Activated CD8-positive, alpha-beta T cell treated with anti-CD3 and anti-CD28 coated beads for 36 hours (primary cell): ENCODE measurements around the gene LRCH3. TPM values are rescaled to one million over a fixed set of nuclear protein-coding genes. Genes with fewer than 3 reads are reported as not detected.

Experiments
- ATAC-seq: fragments of 200-7000 bp; cut with Tn5 transposase; one replicate; pipeline ENCODE4 v1.10.0; 2021; ENCODE audit warnings: mild to moderate bottlenecking, moderate library complexity
- CTCF ChIA-PET: fragments of 350-600 bp; sonication (Branson Sonifier 250); formaldehyde crosslinking; loops from one replicate; lab custom pipeline; 2021; ENCODE audit warnings: antibody characterized with exemption; lab: Charles Lee
- POLR2A ChIA-PET: fragments of 350-600 bp; sonication (Branson Sonifier 250); formaldehyde crosslinking; loops from one replicate; lab custom pipeline; 2021; ENCODE audit warnings: antibody characterized with exemption; lab: Charles Lee
- DNase-seq: peaks from one replicate; pipeline ENCODE4 v3.0.0-alpha.2; 2020
- H3K27ac Mint-ChIP-seq: one replicate; pipeline ENCODE4 v1.8.0; 2021; ENCODE audit warnings: mild to moderate bottlenecking, mixed read lengths
- H3K27me3 Mint-ChIP-seq: one replicate; pipeline ENCODE4 v1.8.0; 2021; ENCODE audit warnings: mixed read lengths
- H3K36me3 Mint-ChIP-seq: one replicate; pipeline ENCODE4 v1.8.0; 2021; ENCODE audit warnings: low read depth, mixed read lengths
- H3K4me1 Mint-ChIP-seq: one replicate; pipeline ENCODE4 v1.8.0; 2021; ENCODE audit warnings: low read depth, mixed read lengths
- H3K4me3 Mint-ChIP-seq: one replicate; pipeline ENCODE4 v1.8.0; 2021; ENCODE audit warnings: mild to moderate bottlenecking, moderate library complexity, mixed read lengths
- H3K9me3 Mint-ChIP-seq: one replicate; pipeline ENCODE4 v1.8.0; 2021; ENCODE audit warnings: mixed read lengths
- CTCF ChIP-seq: fragments of 200-600 bp; IDR thresholded peaks from one replicate; pipeline ENCODE4 v1.8.0; 2022; ENCODE audit warnings: antibody characterized with exemption, mild to moderate bottlenecking
- intact Hi-C: fragments of 100-400 bp; cut with micrococcal nuclease; formaldehyde crosslinking; loops from one replicate; pipeline ENCODE4 v1.10.0; 2022
- total RNA-seq, 2 experiments: library from RNA; stranded (reverse); gene quantifications; one replicate each; pipeline ENCODE4 v1.2.3, GENCODE V29; 2021

Gene LRCH3
- total RNA-seq, 2 experiments from 2014 or later, result 43.8 to 53.5 TPM

- H3K4me3 Mint-ChIP-seq, result no peak overlapping the region
- DNase-seq (no peak), ATAC-seq (no peak)
- H3K27ac Mint-ChIP-seq, result no peak overlapping the region
- no peaks in the 10 kb centered on the region for H3K9me3 Mint-ChIP-seq
- H3K36me3 Mint-ChIP-seq, result peaks cover 26% of the 10 kb centered on the region
- ChIA-PET CTCF (no interaction called here), POLR2A (no interaction called here)
- no peaks in the 10 kb centered on the region for H3K4me1 Mint-ChIP-seq
- no peak for TF ChIP-seq CTCF
- H3K27me3 Mint-ChIP-seq, result no peaks in the 10 kb centered on the region
- intact Hi-C loops, result no loop called here
Measured at GRCh38 chr3:197833930-197834715, 43.1 kb downstream of the LRCH3 start.

GRCh38 chr3:197835509-197835908 is 44.5 kb downstream of the LRCH3 start:
- CTCF ChIA-PET, result no interaction called here

GRCh38 chr3:197836244-197836643 is 45.2 kb downstream of the LRCH3 start:
- POLR2A ChIA-PET, result no interaction called here
- no peak for TF ChIP-seq CTCF
- Mint-ChIP-seq H3K9me3 (no peaks in the 10 kb centered on the region), H3K4me3 (no peak overlapping the region), H3K27ac (no peak overlapping the region), H3K36me3 (peaks cover 21% of the 10 kb centered on the region), H3K27me3 (no peaks in the 10 kb centered on the region), H3K4me1 (no peaks in the 10 kb centered on the region)
- CTCF ChIA-PET, result no interaction called here
- DNase-seq, result no peak
- intact Hi-C loops, result no loop called here
- ATAC-seq, result no peak

More at GRCh38 chr3:197835509-197835908, 44.5 kb downstream of the LRCH3 start:
- ATAC-seq (no peak), DNase-seq (no peak)
- TF ChIP-seq CTCF, result no peak
- Mint-ChIP-seq H3K27ac (no peak overlapping the region), H3K36me3 (peaks cover 26% of the 10 kb centered on the region), H3K27me3 (no peaks in the 10 kb centered on the region), H3K4me3 (no peak overlapping the region), H3K4me1 (no peaks in the 10 kb centered on the region), H3K9me3 (no peaks in the 10 kb centered on the region)
- POLR2A ChIA-PET, result no interaction called here
- intact Hi-C loops, result no loop called here

GRCh38 chr3:197837282-197837681 is 46.2 kb downstream of the LRCH3 start:
- H3K9me3 Mint-ChIP-seq, result no peaks in the 10 kb centered on the region
- ChIA-PET CTCF (no interaction called here), POLR2A (no interaction called here)
- ATAC-seq, result no peak
- H3K27ac Mint-ChIP-seq, result no peak overlapping the region
- no peaks in the 10 kb centered on the region for H3K4me1 Mint-ChIP-seq
- DNase-seq, result no peak
- peaks cover 20% of the 10 kb centered on the region for H3K36me3 Mint-ChIP-seq
- H3K4me3 Mint-ChIP-seq, result no peak overlapping the region
- no peak for TF ChIP-seq CTCF
- no peaks in the 10 kb centered on the region for H3K27me3 Mint-ChIP-seq
- intact Hi-C loops, result no loop called here

GRCh38 chr3:197841789-197842188 is 50.7 kb downstream of the LRCH3 start:
- no peak for DNase-seq
- POLR2A ChIA-PET, result interaction anchor here (1.0 to 1.2 kb wide), 2 partner anchors 20 to 32 kb away, joined by 3 to 4 read pairs; no protein-coding TSS in a partner anchor
- Mint-ChIP-seq H3K27ac (no peak overlapping the region), H3K4me3 (no peak overlapping the region), H3K4me1 (peaks cover 3% of the 10 kb centered on the region), H3K36me3 (peaks cover 27% of the 10 kb centered on the region), H3K9me3 (no peaks in the 10 kb centered on the region), H3K27me3 (no peaks in the 10 kb centered on the region)
- CTCF ChIA-PET, result interaction anchor here (0.6 to 2.0 kb wide), 4 partner anchors 12 to 243 kb away, joined by 3 to 5 read pairs (median 4); no protein-coding TSS in a partner anchor
- no peak for TF ChIP-seq CTCF
- intact Hi-C loops, result no loop called here
- ATAC-seq, result no peak
